DMS 273 (cell line): ENCODE data around the gene S100A7.
A peak's percentile ranks its signal among the peaks of the same experiment; 100 is the strongest.

ENCODE experiments used
- DNase-seq: peaks from one replicate; lab custom pipeline; 2025; ENCODE audit not compliant: unreplicated experiment; lab: John Stamatoyannopoulos, UW

S100A7 gene

DNA sequence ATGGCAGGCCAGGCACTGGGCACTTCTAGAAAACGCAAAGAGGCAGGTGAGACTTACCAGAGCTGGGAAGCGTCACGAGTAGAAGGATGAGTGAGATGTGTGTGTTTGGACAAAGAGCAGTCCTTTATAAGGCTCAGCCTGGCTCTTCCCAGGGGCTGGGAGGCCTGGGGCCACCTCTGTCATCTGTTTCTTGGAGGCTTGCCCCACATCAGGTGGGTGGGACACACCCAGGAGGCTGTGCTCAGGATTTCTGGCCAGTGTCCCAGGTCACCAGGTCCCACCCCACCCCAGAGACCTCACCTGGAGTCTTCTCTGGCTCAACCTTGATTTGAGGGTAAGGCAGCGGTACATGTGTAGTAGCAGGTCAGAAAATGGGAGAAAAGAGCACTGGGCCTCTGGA lies at the start of gene S100A7:
Gene S100A7 (minus strand): TSS at position 101 of the 400 bp plus-strand sequence. CDS start 1,638 bp downstream, outside the sequence.
- DNase-seq = no peak

DNA sequence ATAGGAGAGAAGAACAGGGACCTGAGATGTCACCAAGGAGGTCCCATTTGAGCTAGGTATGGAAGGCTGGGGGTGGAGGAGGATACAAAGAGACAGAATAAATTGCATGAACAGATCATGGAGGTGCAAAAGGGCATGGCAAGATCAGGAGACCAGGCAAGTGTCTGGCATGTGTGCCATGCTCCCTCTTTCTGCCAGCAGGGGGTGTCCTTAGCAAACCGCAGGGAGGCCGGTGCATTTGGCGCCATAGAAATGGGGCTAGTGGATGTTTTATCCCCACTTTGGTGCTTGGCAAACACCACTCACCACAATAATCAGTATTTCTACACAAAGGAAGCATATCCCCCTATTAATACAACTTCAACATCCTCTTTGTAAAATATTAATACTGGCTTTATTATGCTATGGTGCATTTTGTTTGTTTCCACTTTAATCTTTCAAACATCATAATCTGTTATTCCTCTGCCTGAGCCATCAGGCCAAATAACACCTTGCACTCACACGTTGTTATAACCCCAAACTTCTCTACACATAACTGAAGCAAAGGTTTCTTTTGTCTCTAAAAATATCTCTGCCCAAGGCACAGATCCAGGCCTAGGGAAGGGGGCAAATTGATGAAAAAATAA lies 49.4 kb upstream of the S100A7 start:
- DNase-seq = peak; percentile 69

DNA sequence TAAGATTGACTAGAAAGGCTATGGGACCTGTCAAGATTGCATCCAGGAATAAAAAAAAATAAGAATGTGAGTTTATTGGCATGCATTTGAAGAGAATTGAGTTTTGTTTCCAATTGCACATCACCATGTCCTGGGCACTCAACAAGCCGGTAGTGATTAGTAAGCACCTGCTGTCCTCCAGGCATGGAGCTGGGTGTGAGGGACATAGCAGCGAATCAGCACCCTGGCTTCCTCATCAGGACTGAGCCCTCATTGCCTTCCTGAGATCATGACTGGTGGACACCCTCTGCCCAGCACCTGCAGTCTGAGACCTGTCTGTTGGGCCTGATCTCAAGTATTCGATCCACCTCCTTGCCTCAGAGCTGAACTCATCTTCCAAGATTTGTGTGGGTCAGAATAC lies 48.6 kb upstream of the S100A7 start:
- no peak for DNase-seq

DNA sequence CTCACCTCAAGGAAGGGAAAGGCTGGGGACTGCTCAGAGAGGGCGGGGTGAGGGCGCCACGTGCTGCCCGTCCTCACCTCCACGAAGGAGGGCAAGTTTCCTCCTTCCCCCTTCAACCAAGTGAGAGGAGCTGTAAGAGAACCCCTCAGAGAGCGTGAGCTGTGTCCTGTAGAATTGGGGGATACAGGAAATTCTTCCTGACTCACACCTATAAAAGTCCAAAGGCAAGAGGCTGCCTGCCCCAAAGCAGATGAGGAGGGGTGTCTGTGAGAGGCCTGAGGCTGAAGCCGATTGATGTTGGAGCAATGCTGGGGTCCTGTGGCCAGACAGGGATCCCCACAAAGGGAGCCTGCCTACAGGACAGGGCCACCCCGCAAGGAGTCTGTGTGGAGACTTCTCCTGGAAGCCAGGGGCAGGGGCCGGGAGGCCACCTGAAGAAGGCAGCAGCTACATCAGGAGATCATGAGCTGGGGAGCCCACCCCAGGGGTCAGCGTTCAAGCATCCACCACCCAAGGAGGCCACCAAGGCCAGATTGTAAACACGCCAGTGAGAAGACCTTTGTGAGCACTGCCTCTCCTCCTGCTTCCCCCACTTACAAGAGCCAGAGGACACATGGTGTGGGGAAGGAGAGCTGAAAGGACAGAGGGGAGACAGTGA lies 47.6 kb upstream of the S100A7 start:
- DNase-seq = no peak

DNA sequence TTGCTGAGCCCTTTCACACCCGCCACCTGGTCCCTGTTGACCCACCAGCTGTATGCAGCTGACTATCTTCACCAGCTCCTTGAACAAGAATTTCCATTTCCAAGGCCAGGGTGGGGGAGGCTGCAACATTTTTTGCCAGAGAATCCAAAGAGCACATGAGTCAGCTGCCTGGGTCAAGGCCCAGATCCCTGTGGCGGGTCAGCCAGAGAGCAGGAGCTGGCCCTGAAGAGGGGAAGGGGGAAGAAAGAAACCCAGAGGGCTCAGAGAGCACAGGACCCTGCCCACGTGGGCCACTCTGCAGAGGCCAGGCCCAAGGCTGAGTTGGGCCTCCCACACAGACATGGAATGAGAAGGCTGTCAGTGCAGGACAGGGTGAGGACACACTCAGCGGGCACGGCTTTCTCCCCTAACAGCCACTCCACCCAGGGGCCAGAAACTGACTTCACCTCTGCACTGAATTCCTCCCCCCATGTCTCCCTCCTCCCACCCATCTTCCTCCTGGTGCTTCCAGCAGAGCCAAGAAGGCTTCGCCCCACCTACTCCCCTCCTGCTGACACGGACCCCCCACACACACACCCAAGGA lies 46.5 kb upstream of the S100A7 start:
- DNase-seq = no peak

DNA sequence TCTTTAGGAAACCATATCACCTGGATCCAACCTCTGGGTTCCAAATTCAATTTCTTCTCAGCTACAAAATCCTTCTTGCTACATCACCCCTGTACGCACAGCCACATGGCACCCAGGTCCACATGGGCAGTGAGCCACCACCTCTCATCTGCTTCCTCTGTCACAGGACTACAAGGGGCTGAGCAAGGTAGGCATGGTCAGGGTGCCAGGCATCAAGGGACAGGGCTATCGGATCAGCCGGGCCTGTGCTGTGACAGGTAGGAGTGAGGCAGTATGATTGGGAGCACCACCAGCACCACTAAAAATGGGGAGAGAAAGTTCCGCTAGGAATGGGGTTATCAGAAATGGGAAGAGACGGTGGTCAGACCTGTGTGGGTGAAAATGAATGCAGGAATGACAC lies 45.9 kb upstream of the S100A7 start:
- DNase-seq = no peak

DNA sequence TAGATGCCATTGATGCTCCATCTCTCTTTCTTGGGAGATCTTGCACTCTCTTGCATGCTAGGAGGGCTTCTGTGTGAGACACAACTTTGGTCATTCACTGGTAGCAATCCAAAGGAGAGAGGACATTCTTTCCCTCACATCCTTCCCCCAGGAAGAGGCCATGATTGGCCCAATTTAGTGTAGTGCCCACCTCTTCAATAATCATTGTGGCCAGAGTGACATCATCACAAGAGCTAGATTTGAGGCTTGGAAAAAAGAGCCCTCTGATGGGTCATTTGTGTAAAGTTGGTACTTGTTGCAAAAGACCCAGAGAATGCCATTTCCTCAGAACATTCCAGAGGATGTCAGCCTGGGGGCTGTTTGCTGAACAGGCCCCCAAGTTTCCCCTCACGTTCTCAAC lies 45.1 kb upstream of the S100A7 start:
- no peak for DNase-seq

DNA sequence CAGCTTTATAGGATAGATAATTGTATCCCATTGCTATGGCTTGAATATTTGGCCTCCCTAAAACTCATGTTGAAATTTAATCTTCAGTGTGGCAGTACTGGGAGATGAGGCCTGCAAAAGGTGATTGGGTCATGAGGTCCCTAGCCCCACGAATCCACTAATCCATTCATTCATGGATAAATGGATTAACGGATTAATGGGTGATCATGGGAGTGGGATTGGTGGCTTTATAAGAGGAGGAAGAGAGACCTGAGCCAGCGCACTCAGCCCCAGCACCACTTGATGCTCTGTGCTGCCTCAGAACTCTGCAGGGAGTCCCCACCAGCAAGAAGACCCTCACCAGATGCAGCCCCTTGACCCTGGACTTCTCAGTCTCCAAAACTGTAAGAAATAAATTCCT lies 43.3 kb upstream of the S100A7 start:
- no peak for DNase-seq

DNA sequence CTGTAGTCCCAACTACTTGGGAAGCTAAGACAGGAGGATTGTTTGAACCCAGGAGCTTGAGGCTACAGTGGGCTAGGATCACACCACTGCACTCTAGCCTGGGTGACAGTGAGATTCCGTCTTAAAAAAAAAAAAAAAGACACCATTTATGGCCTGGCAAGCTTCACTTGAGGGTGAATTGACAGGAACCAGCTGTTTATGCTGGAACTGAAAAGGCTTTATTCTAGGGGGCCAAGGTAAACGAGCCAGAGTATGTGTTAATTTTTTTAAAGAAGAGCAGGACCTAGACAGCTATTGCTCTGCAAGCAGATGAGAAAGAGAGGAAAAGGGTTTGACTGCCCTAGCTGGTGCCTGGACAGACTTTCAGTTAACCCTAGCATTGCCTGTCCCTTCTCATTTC lies 38.3 kb upstream of the S100A7 start:
- no peak for DNase-seq

DNA sequence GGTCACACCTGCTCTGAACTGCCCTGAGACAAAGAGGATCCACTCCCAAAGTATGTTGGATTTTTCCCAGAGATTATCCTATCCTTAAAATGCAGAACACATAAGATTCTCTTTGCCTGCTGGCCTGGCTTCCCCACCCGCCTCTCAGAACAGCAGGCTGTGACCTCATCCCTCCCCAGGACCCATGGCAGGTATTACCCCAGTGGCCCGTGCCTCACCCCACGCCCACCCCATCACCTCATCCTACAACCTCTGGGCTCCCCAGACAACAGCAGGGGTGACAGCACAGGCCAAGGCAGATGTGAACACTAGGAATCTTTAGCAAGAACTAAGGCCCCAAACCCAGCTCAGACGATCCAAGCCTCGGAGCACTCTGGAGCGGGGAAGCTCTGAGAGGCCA lies 35.1 kb upstream of the S100A7 start:
- DNase-seq = no peak

DNA sequence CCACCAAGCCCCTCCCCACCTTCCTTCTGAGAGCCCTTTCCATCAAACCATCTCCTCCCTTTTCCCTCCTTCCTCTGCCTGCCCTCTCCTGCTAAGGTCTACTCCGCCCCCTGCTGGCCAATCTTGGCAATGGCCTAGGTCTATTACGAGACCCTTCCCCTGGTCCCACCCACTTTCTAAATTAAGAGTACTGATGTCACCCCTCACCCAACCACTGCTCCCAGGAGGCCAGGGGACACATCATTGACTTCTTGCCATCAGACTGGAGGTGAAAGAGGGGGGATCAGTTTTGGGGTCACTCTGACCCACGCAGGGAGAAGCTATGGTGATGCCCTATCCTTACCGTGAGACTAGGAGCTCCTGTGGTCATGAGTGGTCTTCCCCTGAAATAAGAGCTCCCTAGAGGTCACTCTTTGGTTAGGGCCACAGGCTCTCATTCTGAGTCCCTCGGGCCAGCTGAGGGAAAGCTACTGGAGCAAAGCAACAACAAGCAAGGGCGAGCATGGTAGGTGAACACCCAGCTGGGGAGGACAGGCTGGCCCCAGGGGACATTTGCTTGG lies 34.6 kb upstream of the S100A7 start:
- DNase-seq = peak; percentile 91

DNA sequence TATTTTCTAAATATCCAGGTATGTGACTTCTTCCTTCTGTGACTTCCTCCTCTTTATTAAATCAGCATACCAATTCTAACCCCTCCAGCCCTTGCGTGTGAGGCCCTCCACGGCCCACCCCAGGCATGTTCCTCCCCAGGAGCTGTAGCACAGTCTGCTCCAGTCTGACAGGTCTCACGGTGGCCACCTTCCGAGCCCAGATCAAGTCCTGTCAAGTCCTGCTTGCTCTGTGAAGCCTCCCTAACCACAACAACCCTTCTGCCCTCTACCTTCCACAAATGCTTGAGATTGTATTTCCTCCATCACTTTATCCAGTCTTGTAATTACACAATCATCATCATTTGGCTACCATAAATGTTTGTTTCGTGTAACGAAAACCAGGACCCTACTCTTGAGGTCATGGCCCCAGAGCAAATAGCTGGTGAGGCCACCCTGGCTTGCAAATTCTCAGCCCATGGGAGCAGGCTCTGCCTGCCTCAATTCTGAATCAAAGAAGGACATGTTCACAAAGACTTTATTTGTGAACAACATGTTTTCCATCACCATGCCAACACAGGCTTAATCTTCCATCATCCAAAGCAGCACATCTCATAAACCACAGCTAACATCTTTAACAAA lies 33.0 kb upstream of the S100A7 start:
- no peak for DNase-seq

DNA sequence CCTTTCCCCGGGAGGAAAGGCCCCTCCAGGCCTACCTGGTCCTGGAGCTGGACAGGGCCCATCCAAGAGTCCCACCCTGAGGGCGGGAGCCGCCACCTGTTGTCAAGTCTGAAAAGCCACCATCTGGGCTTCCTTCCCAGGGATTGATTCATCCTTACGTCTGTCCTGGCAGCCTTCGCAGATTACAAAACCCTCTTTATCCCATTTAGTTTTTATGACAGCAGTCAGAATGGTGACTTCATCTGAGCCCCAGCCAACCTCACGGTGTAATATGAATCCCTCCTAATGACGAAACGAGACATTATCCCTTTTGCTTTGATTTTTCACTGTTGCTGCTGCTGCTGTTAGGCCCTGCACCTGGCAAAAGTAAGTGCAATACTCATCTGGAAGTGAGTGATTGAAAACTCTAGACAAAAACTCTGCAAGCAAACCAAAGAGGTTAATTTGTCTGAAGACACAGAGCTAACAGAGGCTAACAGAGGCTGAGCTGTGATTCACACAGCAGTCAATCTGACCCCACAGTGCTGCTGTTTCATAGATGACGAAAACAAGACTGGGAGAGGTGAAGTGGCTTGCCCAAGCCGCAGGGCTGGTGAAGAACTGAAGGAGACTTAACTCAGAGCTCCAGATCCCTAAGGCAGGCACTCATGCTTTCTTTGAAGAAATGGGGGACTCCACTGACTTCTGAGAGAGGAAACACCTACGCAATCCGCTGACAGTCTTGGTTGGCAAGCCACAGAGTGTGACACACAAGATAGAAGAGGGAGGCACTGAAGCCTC lies 30.0 kb upstream of the S100A7 start:
- peak; percentile 91 for DNase-seq

DNA sequence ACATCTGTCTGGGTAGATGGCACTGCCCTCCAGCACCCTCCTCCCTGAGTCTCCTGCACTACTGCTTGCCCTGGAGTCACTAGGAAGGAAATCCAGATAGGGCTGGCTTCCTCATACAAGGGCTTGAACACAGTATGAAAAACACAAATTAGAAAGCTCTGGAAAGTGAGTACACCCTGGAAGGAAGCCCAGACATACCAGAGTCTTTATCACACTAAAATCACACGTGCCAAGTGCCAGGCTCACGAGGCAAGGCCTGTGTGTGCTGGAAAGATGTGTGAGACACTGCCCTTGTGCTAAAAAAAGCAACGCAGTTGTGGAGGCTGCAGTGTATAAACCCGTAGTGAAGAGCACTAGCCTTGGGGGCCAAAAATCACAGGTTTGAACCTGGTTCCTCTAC lies 28.3 kb upstream of the S100A7 start:
- peak; percentile 32 for DNase-seq

DNA sequence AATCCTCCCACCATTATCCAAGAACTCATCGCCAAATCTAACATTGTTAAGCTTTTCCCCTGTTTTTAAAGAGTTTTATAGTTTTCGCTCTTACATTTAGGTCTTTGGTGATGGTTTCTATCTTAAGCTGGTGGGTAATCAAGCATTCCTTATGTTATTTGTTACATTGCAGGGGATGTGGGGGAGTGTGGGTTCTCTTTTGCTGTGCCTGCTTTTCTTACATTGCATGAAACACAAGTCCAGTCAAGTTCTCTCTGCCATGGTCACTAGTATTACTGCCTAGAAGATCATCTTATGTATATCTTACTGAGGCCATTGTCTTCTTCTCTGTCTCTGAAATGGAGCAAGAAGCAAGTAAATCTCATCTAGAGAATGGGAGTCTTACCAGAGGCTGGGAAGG lies 27.3 kb upstream of the S100A7 start:
- no peak for DNase-seq

DNA sequence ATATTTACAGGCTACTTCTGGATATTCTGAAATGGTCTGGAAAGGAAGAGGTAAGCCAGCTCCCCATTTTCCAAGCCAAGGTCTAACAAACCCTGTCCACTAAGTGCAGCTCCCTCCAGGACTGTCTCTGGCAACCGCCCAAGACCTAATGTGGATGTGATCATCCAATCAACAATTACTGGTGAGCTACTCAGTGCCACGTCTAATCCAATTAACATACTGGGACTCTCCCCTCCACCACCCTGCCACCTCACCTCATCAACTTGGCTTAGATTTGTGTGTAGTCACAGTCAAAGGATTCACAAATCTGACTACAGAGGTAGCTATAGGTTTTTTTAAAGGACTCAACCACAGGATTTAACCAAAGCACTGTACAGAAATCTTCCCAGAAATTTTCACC lies 25.4 kb upstream of the S100A7 start:
- peak; percentile 48 for DNase-seq

DNA sequence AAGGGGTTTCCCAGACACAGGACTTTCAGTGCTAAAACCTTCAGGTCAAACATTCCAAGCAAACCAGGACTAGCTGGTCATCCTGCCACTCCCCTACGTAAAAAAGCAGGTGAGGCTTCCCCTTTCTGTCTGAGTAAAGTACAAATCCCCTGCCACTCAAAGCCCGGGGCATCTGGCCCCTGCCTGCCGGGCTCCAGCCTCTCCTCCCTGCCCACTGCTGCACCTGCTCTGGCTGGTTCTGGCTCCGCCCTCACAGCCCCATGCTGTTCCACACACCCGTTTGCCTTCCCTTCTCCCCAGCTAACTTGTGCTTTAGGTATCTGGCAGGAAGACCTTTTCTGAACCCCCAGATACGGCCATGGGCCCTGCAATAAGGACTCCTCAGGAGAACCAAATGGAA lies 23.3 kb upstream of the S100A7 start:
- DNase-seq = peak; percentile 28

DNA sequence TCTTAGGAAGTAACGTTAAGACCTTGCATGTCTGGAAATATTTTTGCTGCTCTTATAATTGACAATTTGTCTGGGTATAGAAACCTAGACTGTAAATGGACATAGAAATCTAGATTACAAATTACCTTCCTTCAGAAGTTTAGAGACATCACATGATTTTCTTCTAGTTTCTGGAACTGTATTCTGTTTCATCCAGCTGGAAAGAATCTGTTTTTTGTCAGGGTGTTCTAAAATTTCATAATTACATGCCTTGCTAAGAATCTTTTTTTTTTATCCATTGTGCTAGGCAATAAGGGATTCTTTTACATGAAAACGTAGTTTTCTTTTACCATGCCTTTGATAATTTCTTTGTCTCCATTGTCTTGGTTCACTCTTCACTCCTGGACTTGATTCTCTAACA lies 20.7 kb upstream of the S100A7 start:
- no peak for DNase-seq

DNA sequence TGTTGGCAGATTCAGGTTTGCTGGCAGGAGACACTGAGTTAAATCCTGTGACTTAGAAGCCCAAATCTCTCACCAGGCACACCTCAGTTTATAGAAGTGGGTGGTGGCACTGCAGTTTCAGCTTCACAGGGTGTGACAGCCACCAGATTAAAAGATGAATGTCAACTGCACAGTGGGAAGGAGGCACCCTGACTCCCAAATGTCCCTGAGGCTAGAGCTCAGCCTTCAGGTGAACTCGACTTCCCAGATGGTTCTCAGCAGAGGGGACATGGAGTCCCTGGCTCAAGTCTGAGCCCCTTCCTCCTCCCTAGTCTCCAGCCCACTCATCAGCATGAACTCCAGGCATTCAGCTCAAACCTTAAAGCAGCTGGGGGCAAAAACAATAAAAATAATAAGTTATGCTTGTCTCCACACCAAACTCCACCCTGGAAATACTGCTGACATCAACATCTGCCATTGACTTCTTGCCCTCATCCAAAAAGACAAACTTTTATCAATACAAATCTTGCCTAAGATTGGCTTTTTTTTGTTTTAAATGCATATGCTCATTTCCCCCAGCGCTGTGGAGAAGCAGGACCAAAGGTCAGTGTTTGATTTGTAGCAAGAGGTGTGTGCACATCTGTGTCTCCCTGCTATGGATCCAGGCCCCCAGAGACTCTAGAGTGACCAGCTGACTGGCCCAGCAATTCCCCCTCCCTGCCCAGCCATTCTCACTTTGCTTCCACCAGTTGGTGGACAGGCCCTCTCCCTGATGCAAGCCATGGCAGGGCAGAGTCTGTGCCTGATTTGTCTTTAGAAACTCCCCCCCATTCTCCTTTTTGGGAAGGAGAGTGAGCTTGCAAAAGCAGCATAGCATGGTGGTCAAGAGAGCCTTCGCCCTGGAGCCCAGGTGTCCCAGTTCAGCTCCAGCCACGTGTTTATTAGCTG lies 18.5 kb upstream of the S100A7 start:
- DNase-seq = no peak

DNA sequence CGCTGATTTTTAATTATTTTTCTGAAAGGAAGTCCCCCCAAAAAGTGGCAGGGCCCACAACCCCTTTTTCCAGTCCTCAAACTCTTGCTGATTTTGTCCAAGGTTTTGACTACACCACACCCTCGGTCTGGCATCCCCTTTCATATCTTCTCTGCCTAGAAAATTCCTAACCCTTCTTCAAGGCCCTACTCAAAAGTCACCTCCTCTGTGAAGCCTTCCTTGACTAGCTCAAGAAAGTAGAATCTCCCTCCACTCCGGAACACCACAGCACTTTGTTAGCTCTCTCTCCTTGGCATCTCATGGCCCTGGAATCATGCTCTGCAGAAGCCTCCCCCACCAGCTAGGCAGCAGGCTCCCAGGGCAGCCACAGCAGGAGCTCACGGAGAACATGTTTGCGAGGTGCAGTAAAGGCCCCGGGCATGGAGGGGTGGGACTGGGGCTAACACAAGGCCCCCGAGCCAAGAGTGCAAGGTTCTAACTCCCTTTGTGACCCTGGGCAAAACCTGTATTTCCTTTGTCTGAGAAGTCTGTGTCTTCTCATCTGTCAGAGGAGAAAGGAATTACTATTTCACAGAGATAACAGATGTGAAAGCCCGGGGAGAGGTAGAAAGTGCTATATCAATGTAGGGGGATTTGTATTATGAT lies 17.7 kb upstream of the S100A7 start:
- DNase-seq = no peak
